Dedifferentiated amniotic fluid mesenchymal stem cell (primary cell): ENCODE measurements around the gene ZC3H12D.
"Not testable (repeated sequence)": the region's sequence is repeated elsewhere in the genome, so short reads cannot be mapped to it uniquely, and the experiment has no call there.

Source experiments
- DNase-seq: peaks from one replicate; pipeline ENCODE4 v3.0.0-alpha.2; 2016; ENCODE audit errors: extremely low spot score

The ZC3H12D gene

DNA sequence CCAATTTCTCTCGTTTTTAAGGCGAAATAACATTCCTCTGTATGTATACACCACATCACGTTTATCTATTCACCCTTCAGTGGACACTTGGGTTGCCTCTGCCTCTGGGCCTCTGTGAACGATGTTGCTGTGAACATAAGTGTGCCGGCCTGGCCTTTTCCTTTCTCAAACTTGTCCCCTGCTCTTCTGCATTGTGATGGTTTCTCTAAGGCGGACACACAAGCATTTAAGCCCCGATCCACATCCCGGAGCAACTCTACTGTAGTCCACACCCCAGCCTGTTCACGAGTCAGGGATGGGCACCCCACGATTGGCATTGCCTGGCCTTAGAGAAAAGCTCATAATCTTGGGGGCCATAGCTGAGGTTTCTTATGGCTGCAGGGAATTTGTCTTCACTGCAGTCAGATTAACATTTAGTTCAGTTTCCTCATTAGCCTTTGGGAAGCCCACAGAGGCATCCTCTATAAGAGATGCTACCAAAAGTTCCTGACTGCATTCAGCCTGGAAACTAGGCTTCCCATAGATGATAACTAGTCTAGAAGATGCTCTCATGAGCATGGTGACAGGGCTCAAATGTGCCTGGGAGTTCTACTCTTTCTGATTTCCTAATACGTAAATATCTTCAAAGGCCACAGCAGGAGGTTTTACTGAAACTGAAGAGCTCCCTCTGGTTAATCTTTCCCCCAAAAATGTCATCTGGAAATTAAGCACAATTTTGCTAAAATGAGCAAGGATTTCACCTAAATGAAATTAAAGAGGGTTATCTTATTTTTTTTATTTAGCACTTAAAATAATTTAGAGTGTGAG is 762 bp downstream of the ZC3H12D start:
- no peak for DNase-seq

DNA sequence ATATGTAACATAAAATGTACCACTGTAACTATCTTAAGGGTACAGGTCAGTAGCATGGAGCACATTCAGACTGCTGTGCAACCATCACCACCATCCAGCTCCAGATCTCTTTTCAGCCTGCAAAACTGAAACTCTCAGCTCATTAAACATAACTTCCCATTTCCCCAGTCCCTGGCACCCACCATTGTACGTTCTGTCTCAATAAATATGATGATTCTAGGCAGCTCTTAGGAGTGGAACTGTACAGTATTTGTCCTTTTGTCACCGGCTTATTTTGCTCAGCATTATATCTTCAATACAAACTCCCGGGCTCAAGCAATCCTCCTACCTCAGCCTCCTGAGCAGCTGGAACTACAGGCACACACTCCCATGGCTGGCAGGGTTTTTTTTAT is 1.5 kb downstream of the ZC3H12D start:
- DNase-seq, result no peak

DNA sequence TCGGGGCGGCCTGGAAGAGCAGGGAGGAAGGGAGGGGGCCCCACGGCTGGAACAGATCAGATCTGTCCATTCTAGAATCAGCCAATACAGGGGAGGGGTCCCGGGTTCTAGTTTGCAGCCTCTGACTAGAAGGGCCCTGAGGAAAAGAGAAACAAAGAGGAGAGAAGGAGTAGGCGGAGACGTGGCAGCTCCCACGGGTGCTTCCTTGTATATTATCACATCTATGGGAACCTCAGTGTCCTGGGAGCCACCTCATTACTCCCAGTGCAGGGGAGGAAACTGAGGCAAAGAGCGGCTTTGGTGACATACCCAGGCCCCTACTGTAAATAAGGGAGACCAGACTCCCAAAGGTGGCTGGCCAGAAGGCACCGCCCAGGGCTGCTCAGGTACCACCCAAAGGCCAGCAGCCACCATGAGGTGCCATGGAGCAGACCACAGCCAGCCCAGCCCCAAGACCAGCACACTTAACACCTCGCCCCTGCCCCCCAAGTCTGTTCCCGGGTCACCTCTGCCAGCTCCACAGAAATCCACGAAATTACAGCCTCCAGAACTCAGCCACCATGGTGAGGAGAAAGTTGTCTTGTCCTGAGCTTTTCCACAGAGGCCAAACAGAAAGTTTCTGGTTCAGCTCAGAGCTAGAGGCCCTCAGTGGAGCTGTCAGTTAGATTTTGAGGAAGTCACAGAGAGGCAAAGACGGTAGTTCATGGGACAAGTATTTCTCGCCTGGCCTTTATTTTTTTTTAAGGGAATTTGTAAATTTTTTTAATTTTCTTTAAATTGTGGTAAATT is 2.1 kb downstream of the ZC3H12D start:
- no peak for DNase-seq

DNA sequence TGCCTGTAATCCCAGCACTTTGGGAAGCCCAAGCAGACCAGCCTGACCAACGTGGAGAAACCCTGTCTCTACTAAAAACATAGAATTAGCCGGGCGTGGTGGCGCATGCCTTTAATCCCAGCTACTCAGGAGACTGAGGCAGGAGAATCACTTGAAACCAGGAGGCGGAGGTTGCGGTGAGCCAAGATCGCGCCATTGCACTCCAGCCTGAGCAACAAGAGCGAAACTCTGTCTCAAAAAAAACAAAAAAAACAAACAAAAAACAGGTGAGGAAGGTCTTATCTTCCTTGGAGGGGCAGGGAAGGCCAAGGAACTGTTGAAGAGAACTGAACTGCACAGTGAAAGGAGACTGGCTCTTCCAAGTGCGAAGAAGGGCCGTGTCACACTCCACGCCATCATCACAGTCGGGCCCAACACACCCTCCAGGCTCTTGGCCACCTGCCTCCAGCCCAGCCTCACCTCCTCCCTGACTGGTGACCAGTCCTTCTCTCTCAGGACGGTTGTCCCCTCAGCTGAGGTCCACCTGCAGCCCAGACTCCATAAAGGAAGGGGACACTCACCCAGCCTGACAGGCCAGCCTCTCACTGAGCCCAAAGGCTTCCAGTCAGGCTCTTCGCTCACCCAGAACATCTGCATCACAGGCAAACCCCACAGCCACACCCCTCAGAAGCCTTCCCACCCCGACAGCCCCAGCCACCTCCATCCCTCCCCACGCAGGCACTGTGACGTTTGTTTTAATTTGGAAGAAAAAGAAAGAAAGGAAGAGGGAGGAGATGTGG is 4.1 kb downstream of the ZC3H12D start:
- DNase-seq, result no peak

DNA sequence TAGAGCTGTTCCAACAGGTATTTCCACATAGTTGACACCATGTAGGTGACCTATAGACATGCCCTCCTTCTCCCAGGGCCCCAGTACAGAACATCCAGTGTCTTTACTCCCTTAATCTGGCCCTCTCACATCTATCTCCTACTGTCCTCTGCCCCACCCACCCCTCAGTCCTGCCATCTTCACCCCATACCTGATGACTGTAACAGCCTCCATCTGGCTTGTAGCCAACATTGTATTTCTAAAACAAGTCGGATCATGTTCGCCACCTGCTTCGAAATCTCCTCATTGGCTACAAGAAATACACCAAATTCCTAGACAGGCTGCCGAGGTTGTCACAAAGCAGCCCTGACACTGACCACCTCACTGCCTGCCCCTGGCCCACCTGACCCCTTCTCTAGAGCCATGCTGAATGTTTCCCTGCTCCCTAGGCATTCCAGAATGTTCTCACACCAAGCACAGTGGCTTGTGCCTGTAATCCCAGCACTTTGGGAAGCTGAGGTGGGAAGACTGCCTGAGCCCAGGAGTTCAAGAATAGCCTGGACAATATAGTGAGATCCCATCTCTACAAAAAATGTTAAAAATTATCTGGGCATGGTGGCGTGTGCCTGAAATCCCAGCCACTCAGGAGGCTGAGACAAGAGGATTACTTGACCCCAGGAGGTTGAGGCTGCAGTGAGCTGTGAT is 6.0 kb downstream of the ZC3H12D start:
- DNase-seq, result no peak

DNA sequence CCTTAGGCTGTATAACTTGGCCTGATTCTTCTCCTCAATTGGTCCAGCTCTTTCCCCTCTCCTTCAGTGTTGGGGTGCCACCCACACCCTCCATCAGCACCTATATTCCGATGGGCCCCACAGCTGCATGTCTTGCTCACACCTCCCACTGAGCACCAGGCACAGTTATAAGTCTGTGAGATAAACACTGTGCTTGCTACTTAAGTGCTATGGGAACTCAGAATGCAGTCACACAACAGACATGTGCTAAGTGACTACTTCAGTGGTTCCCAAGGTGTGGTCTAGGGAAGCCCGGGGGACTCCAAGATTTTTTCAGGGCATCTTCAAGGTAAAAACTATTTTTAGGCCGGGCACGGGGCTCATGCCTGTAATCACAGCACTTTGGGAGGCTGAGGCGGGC is 7.3 kb downstream of the ZC3H12D start:
- DNase-seq, result no peak

DNA sequence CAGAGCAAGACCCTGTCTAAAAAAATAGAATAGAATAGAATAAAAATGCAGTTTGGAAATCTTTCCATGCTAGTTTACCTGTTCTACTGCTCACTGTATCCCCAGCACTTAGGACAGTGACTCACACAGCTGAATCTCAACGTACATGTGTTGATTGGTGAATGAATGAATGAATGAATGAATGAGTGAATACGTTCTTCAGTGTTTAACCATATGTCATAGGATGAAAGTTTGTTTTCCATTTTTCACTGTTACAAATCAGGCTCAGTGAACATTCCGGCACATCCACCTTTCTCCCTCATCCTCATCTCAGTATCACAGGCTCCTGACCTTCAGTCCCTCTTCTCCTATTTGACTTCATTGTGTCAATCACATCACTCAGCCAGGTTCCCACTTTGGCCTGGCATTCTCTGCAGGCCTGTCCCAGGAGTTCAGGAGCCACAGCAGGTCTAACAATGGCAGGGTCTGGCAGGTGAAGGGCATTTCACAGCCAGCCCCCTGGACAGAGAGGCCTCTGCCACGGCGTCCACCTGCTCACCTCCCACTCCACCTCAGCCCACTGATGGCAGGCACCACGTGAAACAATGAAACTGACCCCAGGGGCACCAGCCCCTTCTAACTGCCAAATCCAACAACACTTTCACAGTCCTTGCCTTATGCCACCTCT is 7.9 kb downstream of the ZC3H12D start:
- DNase-seq, result no peak

DNA sequence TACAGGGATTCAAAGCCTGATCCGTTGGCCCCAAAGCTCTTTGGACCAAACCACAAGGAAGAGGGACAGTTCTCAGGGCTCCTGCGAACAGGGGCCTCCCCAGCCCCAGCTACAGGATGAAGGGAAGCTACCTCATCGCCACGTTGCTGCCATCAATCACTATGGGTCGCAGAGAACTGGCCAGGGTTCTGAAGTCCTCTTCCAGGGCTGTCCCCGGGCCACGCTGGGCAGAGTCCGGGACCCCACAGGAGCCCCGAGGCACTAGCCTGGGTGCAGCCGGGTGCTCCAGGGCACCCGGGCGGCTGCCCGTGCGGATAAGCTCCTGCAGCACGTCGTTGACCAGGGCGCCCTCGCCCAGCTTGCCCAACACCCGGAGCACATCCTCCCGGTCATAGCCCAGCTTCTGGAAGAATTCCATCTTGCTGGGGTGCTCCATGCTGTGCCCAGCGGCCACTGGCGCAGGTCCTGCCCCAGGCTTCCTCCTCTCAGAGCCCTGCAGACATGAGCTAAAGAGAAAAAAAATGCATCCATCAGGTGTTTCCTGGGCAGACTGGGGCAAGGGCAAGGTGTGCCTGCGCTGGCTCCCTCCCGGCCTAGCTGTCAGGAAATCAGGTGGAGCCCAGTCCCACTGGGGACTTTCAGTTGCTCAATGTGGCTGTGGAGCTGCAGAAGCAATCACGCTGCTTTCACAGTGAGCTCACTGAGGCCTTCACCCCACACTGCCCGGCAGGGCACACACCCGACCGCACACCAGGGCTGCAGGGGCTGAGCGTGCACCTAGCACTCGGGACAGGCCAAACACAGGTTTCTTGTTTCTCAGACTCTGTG is 10.5 kb downstream of the ZC3H12D start:
- DNase-seq, result no peak

DNA sequence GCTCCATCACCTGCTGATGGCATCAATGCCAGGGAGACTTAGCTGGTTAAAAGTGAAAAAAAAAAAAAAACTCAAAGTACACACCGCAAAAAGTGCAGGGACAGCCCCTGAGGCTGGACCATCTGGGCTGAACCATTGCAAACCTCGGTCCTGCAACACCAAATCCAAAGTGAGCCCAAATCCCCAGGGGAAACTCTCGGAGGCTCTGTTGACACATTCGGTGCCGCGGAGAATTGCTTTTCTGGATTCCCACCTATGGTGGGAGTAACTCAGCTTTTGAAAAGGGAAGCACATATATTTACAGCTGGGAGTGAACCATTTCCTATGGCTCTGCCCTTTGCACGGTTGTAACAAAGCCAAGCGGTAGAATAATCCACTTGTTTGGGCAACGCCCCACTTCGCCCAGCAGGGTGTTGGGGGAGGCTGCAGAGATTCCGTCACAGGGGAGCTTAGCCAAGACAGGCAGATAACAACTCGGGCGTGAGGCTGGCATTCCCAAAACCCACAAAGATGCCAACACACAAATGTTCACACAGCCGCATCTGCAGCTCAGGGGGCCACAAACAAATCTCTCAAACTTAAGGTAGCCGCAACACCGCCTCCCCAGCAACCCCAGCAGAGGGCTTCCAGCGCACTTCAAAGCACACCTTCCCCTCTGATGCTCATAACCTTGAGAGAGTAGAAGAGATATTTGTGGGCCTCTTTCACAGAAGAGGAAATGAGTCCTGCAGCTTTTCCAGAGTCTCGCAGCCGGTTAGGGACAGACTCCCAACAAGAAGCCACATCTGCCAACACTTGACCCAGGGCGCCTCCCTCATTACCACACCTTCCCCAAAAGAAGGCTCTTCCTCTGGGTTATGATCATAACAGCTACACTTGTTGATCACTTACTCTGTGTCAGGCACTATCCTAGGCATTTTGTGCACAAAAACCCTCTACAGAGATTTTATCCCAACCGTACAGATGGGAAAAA is 11.4 kb downstream of the ZC3H12D start:
- DNase-seq, result no peak

DNA sequence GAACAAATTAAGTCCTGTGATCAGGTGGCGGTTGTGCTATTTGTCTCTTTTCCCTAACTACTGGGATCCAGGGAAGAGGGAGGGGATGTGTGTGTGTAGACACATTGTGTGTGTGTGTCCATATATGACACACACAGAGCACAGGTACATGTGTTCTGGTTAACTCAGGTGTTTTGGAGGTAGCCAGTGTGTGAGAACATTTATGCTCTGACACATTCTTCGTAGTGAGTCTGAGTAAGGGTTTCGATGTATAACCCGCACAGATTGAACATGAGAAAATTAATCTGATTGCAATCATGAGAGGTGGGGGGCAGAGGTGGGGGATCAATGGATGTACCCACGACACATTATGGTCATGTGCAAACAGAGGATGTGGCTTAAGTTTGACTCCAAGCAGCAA is 12.6 kb downstream of the ZC3H12D start:
- no peak for DNase-seq

DNA sequence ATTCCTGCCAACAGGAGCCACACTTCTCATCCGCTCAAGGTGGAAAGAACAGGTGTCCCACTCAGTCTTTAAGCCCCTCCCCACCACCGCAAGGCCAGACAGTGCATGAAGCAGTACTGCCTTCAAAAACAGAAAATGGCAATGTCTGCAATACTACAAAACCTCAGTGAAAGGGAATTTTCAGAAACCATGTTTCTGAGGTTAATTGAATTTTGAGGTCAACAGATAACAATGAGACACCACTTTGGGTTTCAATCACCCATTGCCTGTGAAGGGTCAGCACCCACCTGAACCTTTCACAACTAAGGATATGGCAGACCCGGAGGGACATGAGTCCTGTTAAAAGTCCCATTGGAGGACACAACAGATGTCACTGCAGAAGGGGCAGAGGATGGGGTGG is 13.0 kb downstream of the ZC3H12D start:
- no peak for DNase-seq

DNA sequence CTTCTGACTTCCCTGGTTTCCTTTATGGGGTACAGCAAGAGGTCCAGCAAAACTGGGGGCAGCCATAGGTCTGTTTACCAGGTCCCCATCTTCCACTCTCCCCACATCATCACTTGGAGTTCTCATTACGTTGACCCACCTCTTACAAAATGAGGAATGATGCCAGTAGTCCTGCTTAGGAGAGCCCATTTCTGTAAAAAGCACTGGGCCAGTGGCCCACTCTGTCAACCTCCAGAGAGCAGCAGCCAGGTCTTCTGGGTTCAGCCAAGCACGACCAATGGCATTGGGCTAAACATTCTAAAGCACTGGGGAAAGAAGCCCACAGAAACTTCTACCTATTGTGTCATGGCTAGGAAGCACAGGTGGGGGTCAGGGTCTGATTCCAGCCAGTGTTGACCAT is 13.9 kb downstream of the ZC3H12D start:
- no peak for DNase-seq

DNA sequence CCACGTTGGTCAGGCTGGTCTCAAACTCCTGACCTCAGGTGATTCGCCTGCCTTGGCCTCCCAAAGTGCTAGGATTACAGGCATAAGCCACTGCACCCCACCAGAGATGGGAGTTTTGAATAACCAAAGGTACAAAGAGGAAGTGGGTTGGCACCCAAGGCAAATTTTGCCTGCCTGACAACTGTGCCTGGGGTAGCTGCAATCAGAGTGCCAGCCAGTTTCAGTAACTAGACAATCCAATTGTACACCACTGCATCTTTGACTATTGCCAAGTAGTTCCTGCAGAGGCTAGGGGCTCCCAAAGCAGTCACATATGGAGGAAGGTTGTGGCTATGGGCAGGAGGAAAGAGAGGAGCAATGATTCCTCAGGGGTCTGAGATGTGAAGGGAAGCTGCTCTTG is 16.6 kb downstream of the ZC3H12D start:
- no peak for DNase-seq

DNA sequence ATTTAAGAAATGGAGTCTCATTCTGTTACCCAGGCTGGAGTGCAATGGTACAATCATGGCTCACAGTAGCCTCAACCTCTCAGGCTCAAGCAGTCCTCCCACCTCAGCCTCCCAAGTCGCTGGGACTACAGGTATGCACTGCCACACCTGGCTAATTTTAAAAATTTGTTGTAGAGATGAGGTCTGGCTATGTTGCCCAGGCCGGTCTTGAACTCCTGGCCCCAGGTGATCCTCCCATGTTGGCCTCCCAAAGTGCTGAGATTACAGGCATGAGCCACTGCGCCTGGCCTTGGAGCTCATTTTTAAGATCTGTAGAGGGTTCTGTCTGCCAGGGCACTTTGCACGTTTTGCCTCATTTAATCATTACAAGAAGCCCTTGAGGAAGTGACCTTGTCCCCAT is 17.5 kb downstream of the ZC3H12D start:
- no peak for DNase-seq

DNA sequence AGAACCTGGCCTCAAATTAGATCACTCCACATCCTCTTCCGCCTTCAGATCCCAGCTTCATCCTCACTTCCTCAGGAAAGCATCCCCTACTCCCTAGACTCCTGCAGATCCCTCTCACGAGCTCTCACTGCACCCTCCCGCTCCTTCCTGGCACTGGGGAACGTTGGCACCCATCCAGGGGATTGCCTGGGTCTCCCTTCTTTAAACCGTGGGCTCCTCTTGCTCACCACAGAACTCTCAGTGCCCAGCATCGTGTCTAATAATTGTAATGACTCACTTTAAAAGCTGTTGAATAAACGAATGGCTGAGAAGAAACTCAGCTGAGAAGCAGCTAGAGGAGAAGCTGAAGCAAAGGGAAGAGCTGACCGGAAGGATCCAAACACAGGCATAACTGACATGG is 20.4 kb downstream of the ZC3H12D start:
- no peak for DNase-seq

DNA sequence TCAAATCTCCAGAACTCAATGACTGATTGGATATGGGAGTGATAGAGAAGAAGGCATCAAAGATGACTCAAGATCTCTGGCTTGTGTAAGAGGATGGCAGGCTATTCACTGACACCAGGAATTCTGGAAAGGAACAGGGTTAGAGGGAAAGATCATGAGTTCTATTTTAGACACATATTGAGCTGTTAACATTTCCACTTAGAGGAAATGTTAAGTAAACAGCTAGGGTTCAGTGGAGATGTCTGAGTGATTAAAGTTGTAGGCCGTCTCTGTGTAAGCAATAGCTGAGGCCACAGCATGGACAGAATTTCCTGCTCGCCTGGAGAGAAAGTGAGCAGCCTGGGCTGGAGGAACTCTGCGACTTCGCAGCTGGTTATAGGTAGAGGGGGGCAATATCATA is 21.0 kb downstream of the ZC3H12D start:
- no peak for DNase-seq

DNA sequence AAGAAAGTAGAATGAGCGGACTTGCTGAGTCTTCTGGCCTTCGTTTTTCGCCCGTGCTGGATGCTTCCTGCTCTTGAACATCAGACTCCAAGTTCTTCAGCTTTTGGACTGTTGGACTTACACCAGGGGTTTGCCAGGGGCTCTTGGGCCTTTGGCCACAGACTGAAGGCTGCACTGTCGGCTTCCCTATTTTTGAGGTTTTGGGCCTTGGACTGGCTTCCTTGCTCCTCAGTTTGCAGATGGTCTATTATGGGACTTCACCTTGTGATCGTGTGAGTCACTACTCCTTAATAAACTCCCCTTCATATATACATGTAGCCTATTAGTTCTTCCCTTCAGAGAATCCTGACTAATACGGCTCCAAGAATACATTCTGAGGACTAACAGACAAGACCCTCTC is 22.1 kb downstream of the ZC3H12D start:
- DNase-seq, result not testable (repeated sequence)

DNA sequence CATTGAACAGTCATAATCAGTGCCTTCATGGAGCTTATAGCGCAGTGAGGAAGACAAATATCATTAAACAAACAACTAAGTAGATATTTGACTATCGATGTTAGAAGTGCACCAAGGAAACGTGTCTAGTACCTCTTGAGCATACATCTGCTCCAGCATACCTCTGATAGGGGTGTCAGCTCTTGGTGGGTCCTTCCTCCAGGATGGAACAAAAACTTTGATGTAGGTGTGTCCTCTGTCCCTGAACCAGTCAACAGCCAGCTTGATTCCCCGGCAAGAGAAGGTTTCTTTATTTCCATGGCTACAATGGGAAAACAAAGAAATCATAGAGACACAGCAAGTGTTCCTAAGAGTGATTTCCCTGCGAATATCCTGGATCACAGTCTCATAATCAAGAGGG is 23.1 kb downstream of the ZC3H12D start:
- no peak for DNase-seq

DNA sequence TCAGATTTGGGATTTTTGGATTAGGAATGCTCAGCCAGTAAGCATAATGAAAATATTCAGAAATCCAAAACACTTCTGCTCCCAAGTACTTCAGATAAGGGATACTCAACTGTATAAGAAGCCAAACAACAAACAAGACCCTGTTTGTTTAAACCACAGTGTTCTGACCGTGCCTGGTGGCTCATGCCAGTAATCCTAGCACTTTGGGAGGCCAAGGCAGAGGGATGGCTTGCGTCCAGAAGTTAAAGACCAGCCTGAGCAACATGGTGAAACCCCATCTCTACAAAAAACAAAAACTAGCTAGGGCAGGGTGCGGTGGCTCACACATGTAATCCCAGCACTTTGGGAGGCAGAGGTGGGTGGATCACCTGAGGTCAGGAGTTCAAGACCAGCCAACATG is 24.6 kb downstream of the ZC3H12D start:
- DNase-seq, result not testable (repeated sequence)
